Loucy (cell line): ENCODE data around the gene ABCC3.

Experiments used
- H2AFZ ChIP-seq: fragments of 200-600 bp; sonication (generic); 2 replicates; pipeline ENCODE4 v1.6.0; 2016; ENCODE audit warnings: antibody characterized with exemption, mild to moderate bottlenecking, low read length, moderate library complexity
- H3F3A ChIP-seq: fragments of 200-600 bp; 2 replicates; pipeline ENCODE4 v1.6.0; 2016; ENCODE audit warnings: antibody characterized with exemption, low read depth, mild to moderate bottlenecking
- H3K27me3 ChIP-seq: fragments of 200-600 bp; sonication (generic); 2 replicates; pipeline ENCODE4 v1.6.1; 2014; ENCODE audit warnings: low read length, mild to moderate bottlenecking; ENCODE audit not compliant: insufficient read depth, poor library complexity, severe bottlenecking
- H3K36me3 ChIP-seq: fragments of 200-600 bp; sonication (generic); 2 replicates; pipeline ENCODE4 v1.6.1; 2016; ENCODE audit warnings: low read length; ENCODE audit not compliant: insufficient read depth
- H3K4me1 ChIP-seq: fragments of 200-600 bp; sonication (generic); 2 replicates; pipeline ENCODE4 v1.5.1; 2014; ENCODE audit warnings: low read length, mild to moderate bottlenecking; ENCODE audit not compliant: insufficient read depth, poor library complexity, severe bottlenecking
- H3K4me2 ChIP-seq: fragments of 200-600 bp; sonication (generic); 2 replicates; pipeline ENCODE4 v1.6.0; 2014; ENCODE audit warnings: antibody characterized with exemption, low read length, low read depth, mild to moderate bottlenecking; ENCODE audit not compliant: poor library complexity, severe bottlenecking
- H3K4me3 ChIP-seq: fragments of 200-600 bp; sonication (generic); 2 replicates; pipeline ENCODE4 v1.5.1; 2014; ENCODE audit warnings: low read length, mild to moderate bottlenecking, mixed read lengths; ENCODE audit not compliant: poor library complexity, severe bottlenecking
- H3K79me2 ChIP-seq: fragments of 200-600 bp; sonication (generic); 2 replicates; pipeline ENCODE4 v1.6.1; 2014; ENCODE audit warnings: low read length; ENCODE audit not compliant: insufficient read depth
- H3K9ac ChIP-seq: fragments of 200-600 bp; sonication (generic); 2 replicates; pipeline ENCODE4 v1.6.0; 2014; ENCODE audit warnings: mild to moderate bottlenecking, low read depth, low read length, moderate library complexity; ENCODE audit not compliant: poor library complexity, severe bottlenecking
- H3K9me2 ChIP-seq: fragments of 200-600 bp; sonication (generic); replicated peaks from 2 replicates; pipeline ENCODE4 v1.6.1; 2016; ENCODE audit warnings: low read depth, low read length, mixed read lengths
- H3K9me3 ChIP-seq: fragments of 200-600 bp; sonication (generic); 2 replicates; pipeline ENCODE4 v1.6.1; 2014; ENCODE audit warnings: mild to moderate bottlenecking, antibody characterized with exemption, low read length, low read depth; ENCODE audit not compliant: insufficient read depth
- H4K20me1 ChIP-seq: fragments of 200-600 bp; sonication (generic); 2 replicates; pipeline ENCODE4 v1.6.0; 2014; ENCODE audit warnings: antibody characterized with exemption, low read length, mild to moderate bottlenecking; ENCODE audit not compliant: insufficient read depth, poor library complexity, severe bottlenecking
- CTCF ChIP-seq: fragments of 200-600 bp; sonication (generic); conservative IDR thresholded peaks from 2 replicates; pipeline ENCODE4 v1.5.1; 2014; ENCODE audit warnings: mild to moderate bottlenecking, antibody characterized with exemption, low read length
- EZH2phosphoT487 ChIP-seq: fragments of 200-600 bp; IDR thresholded peaks from 2 replicates; pipeline ENCODE4 v1.6.1; 2018; ENCODE audit warnings: antibody characterized with exemption, mild to moderate bottlenecking, moderate library complexity, borderline replicate concordance

ABCC3 gene

DNA sequence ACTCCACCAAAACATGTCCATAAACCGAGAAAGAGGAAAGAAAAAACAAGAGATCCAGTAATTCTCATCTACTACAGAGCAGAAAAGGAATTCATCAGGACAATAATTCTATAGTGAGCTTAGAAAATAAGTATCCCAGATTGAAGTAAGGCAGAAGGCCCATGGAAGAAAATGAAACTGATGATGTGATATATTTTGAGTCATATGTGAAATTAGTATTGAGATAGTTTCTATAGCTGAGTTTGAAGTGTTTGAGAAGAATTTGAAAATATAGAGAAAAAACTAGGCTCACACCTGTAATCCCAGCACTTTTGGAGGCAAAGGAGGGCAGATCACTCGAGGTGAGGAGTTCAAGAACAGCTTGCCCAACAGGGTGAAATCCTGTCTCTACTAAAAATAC is 104.4 kb downstream of the ABCC3 start:
- Histone ChIP-seq H3F3A (no peaks in the 10 kb centered on the region), H3K9ac (no peak overlapping the region), H3K9me3 (no peaks in the 10 kb centered on the region), H3K79me2 (peaks cover 63% of the 10 kb centered on the region), H3K36me3 (peaks cover 80% of the 10 kb centered on the region), H2AFZ (no peak overlapping the region), H3K4me3 (no peak overlapping the region), H3K9me2 (no peaks in the 10 kb centered on the region), H3K4me2 (no peak overlapping the region), H3K4me1 (no peaks in the 10 kb centered on the region), H3K27me3 (no peaks in the 10 kb centered on the region), H4K20me1 (peaks cover 72% of the 10 kb centered on the region)
- TF ChIP-seq CTCF = no peak
- TF ChIP-seq EZH2phosphoT487 = no peak
